AG04449 (cell line): ENCODE results near the gene RUNX1.

Source experiments
- CTCF ChIA-PET: fragments of 350-600 bp; formaldehyde crosslinking; extraction: SDS; loops from one replicate; lab custom pipeline; 2021; ENCODE audit warnings: antibody characterized with exemption; lab: Yijun Ruan, JAX
- POLR2A ChIA-PET: fragments of 400-600, 350-600 bp; formaldehyde crosslinking; extraction: SDS; loops from one replicate; lab custom pipeline; 2020; ENCODE audit warnings: antibody characterized with exemption, inconsistent platforms; lab: Yijun Ruan, JAX
- DNase-seq: peaks from one replicate; pipeline ENCODE4 v3.0.0-alpha.2; 2010; ENCODE audit warnings: low read depth, low spot score
- H3K4me3 ChIP-seq: 2 replicates; pipeline ENCODE4 v1.5.1; 2011; ENCODE audit warnings: low read depth, mild to moderate bottlenecking, control low read depth, low read length
- TF ChIP-seq, protein P1 (sequence below): IDR thresholded peaks from one replicate; pipeline ENCODE4 v1.5.1; 2011; ENCODE audit warnings: mild to moderate bottlenecking, moderate library complexity, low read length, control low read depth, inconsistent platforms; ENCODE audit not compliant: insufficient read depth; ENCODE audit errors: missing control alignments

The RUNX1 gene

DNA sequence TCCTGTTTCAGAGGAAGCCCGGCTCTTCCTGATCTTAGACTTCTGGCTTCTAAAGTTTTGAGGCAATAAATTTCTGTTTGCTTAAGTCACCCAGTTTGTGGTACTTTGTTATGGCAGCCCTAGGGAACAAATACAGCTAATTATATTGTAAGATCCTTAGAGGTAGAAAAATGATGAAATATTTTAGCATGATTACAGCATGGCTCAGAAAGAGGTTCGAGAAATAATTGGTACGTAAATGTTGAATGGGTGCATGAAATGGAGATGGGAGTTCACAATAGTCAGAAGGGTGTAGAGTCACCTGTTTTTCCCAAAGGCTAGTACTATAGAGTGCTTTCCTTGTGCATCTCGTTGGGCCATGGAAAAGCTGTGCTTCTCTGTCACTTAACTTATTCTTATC is 123.5 kb downstream of the RUNX1 start:
- ChIA-PET POLR2A (no interaction called here), CTCF (interaction anchor here (0.5 to 1.3 kb wide), 2 partner anchors 10 to 915 kb away, joined by 3 to 5 read pairs; no protein-coding TSS in a partner anchor)
- TF ChIP-seq, protein P1, sequence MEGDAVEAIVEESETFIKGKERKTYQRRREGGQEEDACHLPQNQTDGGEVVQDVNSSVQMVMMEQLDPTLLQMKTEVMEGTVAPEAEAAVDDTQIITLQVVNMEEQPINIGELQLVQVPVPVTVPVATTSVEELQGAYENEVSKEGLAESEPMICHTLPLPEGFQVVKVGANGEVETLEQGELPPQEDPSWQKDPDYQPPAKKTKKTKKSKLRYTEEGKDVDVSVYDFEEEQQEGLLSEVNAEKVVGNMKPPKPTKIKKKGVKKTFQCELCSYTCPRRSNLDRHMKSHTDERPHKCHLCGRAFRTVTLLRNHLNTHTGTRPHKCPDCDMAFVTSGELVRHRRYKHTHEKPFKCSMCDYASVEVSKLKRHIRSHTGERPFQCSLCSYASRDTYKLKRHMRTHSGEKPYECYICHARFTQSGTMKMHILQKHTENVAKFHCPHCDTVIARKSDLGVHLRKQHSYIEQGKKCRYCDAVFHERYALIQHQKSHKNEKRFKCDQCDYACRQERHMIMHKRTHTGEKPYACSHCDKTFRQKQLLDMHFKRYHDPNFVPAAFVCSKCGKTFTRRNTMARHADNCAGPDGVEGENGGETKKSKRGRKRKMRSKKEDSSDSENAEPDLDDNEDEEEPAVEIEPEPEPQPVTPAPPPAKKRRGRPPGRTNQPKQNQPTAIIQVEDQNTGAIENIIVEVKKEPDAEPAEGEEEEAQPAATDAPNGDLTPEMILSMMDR = no peak

DNA sequence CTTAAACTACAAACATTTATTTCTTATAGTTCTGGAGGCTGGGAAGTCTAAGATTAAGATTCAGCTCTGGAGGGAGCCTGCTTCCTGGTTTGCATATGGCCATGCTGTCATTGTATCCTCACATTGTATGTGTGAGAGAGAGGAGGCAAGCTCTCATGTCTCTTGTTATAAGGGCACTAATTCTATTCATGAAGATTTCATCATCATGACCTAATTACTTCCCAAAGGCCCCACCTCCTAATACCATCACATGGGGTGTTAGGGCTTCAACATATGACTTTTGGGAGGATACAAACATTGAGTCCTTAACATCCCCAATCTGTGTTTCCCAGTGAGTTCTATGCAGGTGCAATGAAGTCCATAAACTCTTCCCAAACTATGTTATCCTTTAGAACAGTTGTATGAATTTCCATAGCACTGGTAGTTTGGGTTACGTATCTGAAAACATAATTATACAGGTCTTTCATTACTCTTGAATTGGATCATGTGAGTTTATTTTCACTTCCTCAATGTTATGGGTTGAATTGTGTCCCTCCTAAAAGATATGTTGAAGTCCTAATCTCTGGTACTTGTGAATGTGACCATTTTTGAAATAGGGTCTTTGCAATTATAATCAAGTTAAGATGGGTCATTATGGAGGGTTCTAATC is 124.2 kb downstream of the RUNX1 start:
- TF ChIP-seq, protein P1 = no peak
- no peak for DNase-seq
- no peak overlapping the region for H3K4me3 ChIP-seq
- ChIA-PET CTCF (interaction anchor here (1.2 kb wide), 1 partner anchor 9 kb away, joined by 3 read pairs; no protein-coding TSS in a partner anchor), POLR2A (interaction anchor here (1.0 kb wide), 1 partner anchor 11 kb away, joined by 3 read pairs; no protein-coding TSS in a partner anchor)

More for the DNA sequence above, 123.5 kb downstream of the RUNX1 start:
- DNase-seq = no peak
- H3K4me3 ChIP-seq = no peak overlapping the region

DNA sequence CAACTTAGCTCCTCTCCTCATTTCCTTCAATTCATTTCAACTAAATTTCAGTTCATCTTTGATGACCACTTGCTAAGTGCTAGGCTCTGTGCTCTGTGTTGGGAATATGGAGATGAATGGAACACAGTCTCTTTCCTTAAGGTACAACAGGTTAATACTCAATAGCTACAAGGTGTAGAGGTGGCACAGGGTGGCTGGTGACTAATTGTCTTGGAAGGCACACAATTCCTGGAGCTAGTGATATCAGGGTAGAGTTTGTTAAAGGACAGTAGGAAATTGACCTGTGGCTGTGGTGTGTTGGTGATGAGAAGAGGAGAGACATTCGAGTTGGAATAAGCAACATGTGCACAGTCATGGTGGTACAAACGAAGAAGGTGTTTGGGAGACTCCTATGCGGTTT is 124.9 kb downstream of the RUNX1 start:
- ChIA-PET POLR2A (interaction anchor here (1.0 kb wide), 1 partner anchor 10 kb away, joined by 3 read pairs; no protein-coding TSS in a partner anchor), CTCF (interaction anchor here (1.1 to 1.2 kb wide), 2 partner anchors 9 to 34 kb away, joined by 3 read pairs; no protein-coding TSS in a partner anchor)
- TF ChIP-seq, protein P1 = no peak
- DNase-seq = no peak
- H3K4me3 ChIP-seq = no peak overlapping the region

DNA sequence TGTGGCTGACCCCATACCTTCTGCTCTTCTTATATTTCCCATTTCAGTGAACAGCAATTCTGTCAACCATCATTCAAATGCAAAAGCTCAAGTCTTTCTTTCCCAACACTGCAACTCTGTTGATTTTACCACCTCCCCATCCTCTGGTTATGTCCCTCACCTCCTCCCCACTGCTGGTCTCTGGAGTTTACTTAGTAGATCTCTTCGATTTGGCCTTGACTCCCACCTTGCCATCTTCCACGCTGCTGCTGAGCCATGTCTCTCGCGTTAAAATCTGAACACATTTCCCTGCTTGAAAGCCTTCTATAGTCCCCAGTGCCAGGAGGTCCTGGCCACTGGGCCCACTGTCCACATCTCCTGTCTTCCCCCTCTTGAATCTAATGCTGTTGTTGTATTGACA is 125.5 kb downstream of the RUNX1 start:
- ChIA-PET POLR2A (interaction anchor here (1.0 kb wide), 1 partner anchor 9 kb away, joined by 3 read pairs; no protein-coding TSS in a partner anchor), CTCF (interaction anchor here (1.1 to 1.2 kb wide), 2 partner anchors 10 to 34 kb away, joined by 3 read pairs; no protein-coding TSS in a partner anchor)
- no peak overlapping the region for H3K4me3 ChIP-seq
- DNase-seq = no peak
- TF ChIP-seq, protein P1 = no peak

DNA sequence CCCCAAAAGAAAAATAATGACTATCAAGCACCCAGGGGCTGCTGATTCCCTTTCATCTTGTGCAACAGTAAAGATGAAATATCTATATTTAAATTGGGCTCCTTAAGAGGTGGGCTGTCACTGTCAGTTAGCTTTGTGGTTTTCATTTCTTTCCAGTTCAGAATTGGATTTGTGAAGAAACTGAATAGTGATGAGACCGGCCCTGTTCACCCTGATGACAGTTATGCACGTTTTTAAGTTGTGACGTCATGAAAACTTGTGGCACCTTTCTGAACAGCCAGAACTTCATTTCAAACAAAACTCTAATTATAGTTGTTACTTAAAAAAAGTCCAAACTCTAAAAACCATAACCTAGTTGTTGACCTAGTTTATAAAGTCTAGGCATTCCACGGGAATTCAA is 125.9 kb downstream of the RUNX1 start:
- DNase-seq = no peak
- POLR2A ChIA-PET = no interaction called here
- CTCF ChIA-PET = interaction anchor here (1.1 kb wide), 1 partner anchor 33 kb away, joined by 3 read pairs; no protein-coding TSS in a partner anchor
- H3K4me3 ChIP-seq = no peak overlapping the region
- TF ChIP-seq, protein P1 = no peak

DNA sequence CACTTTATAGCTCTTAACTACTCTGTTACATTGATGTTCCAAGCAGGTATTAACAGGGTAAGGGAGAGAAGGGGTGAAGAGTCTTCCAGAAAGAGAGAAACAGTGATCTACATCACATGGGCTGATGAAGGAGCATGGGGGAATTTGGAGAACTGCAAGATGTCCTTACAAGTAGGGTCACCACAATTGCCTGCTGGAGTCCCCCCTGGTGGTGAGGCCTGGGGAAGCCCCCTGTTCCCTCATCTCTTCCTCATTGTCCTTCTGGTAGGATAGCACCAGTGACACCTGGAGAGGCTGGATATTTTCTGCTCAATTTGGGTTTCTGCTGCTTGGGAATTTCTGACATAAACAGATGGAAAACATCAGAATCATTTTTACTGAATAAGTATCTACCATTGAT is 126.6 kb downstream of the RUNX1 start:
- TF ChIP-seq, protein P1 = no peak
- DNase-seq = no peak
- no peak overlapping the region for H3K4me3 ChIP-seq
- ChIA-PET POLR2A (no interaction called here), CTCF (no interaction called here)
